HL-60 (cell line): Measurements from ENCODE around the gene B4GAT1.

Source experiments
- DNase-seq, 2 experiments: peaks; one replicate each; pipeline ENCODE4 v3.0.0-alpha.2; 2010 to 2020; ENCODE audit warnings: low read depth in 1 of 2, low spot score in 1 of 2
- H3K27ac ChIP-seq: fragments of 250-450 bp; sonication (Bioruptor Pico); replicated peaks from 2 replicates; pipeline ENCODE4 v1.5.1; 2020; ENCODE audit warnings: mild to moderate bottlenecking, moderate library complexity
- H3K27me3 ChIP-seq: fragments of 250-450 bp; sonication (Bioruptor Pico); 2 replicates; pipeline ENCODE4 v1.5.1; 2021; ENCODE audit warnings: mild to moderate bottlenecking, moderate library complexity; ENCODE audit not compliant: insufficient read depth, poor library complexity, severe bottlenecking
- H3K4me3 ChIP-seq: replicated peaks from 2 replicates; pipeline ENCODE4 v1.5.1; 2011; ENCODE audit warnings: mild to moderate bottlenecking, control low read depth, low read length; ENCODE audit not compliant: insufficient read depth
- GABPA ChIP-seq: IDR thresholded peaks from 2 replicates; pipeline ENCODE4 v1.6.1; 2012; ENCODE audit warnings: low read depth
- POLR2AphosphoS5 ChIP-seq: IDR thresholded peaks from 2 replicates; pipeline ENCODE4 v1.6.1; 2012; ENCODE audit warnings: low read depth
- SPI1 ChIP-seq: IDR thresholded peaks from 2 replicates; pipeline ENCODE4 v1.6.1; 2012; ENCODE audit warnings: low read depth, mild to moderate bottlenecking, borderline replicate concordance
- TF ChIP-seq, protein P1 (sequence below): IDR thresholded peaks from one replicate; pipeline ENCODE4 v1.5.1; 2011; ENCODE audit warnings: low read length, control low read depth, inconsistent platforms; ENCODE audit not compliant: insufficient read depth
- TF ChIP-seq, protein P2 (sequence below): IDR thresholded peaks from 2 replicates; pipeline ENCODE4 v1.6.1; 2012; ENCODE audit warnings: low read depth; ENCODE audit not compliant: insufficient replicate concordance

B4GAT1 gene

GRCh38 chr11:66302656-66303055 is 44.8 kb downstream of the B4GAT1 start:
- TF ChIP-seq, protein P1, sequence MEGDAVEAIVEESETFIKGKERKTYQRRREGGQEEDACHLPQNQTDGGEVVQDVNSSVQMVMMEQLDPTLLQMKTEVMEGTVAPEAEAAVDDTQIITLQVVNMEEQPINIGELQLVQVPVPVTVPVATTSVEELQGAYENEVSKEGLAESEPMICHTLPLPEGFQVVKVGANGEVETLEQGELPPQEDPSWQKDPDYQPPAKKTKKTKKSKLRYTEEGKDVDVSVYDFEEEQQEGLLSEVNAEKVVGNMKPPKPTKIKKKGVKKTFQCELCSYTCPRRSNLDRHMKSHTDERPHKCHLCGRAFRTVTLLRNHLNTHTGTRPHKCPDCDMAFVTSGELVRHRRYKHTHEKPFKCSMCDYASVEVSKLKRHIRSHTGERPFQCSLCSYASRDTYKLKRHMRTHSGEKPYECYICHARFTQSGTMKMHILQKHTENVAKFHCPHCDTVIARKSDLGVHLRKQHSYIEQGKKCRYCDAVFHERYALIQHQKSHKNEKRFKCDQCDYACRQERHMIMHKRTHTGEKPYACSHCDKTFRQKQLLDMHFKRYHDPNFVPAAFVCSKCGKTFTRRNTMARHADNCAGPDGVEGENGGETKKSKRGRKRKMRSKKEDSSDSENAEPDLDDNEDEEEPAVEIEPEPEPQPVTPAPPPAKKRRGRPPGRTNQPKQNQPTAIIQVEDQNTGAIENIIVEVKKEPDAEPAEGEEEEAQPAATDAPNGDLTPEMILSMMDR, result no peak
- no peak for TF ChIP-seq SPI1
- TF ChIP-seq GABPA, result no peak
- no peak for TF ChIP-seq POLR2AphosphoS5
- H3K27ac ChIP-seq, result no peak overlapping the region
- no peaks in the 10 kb centered on the region for H3K27me3 ChIP-seq

GRCh38 chr11:66299186-66299585 is 48.2 kb downstream of the B4GAT1 start:
- Histone ChIP-seq H3K27ac (no peak overlapping the region), H3K27me3 (no peaks in the 10 kb centered on the region), H3K4me3 (no peak overlapping the region)
- TF ChIP-seq POLR2AphosphoS5 (no peak), SPI1 (no peak), GABPA (no peak)
- TF ChIP-seq, protein P1, result no peak
- TF ChIP-seq, protein P2, sequence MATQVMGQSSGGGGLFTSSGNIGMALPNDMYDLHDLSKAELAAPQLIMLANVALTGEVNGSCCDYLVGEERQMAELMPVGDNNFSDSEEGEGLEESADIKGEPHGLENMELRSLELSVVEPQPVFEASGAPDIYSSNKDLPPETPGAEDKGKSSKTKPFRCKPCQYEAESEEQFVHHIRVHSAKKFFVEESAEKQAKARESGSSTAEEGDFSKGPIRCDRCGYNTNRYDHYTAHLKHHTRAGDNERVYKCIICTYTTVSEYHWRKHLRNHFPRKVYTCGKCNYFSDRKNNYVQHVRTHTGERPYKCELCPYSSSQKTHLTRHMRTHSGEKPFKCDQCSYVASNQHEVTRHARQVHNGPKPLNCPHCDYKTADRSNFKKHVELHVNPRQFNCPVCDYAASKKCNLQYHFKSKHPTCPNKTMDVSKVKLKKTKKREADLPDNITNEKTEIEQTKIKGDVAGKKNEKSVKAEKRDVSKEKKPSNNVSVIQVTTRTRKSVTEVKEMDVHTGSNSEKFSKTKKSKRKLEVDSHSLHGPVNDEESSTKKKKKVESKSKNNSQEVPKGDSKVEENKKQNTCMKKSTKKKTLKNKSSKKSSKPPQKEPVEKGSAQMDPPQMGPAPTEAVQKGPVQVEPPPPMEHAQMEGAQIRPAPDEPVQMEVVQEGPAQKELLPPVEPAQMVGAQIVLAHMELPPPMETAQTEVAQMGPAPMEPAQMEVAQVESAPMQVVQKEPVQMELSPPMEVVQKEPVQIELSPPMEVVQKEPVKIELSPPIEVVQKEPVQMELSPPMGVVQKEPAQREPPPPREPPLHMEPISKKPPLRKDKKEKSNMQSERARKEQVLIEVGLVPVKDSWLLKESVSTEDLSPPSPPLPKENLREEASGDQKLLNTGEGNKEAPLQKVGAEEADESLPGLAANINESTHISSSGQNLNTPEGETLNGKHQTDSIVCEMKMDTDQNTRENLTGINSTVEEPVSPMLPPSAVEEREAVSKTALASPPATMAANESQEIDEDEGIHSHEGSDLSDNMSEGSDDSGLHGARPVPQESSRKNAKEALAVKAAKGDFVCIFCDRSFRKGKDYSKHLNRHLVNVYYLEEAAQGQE, result no peak
- DNase-seq, result no peak

More at GRCh38 chr11:66302656-66303055, 44.8 kb downstream of the B4GAT1 start:
- no peak overlapping the region for H3K4me3 ChIP-seq
- DNase-seq, result no peak

GRCh38 chr11:66297610-66298009 is 49.8 kb downstream of the B4GAT1 start:
- H3K27ac ChIP-seq, result no peak overlapping the region
- H3K27me3 ChIP-seq, result peaks cover 3% of the 10 kb centered on the region
- no peak for TF ChIP-seq SPI1
- H3K4me3 ChIP-seq, result no peak overlapping the region
- DNase-seq, result no peak
